ENCODE results near the gene RTP3.
"Not testable (repeated sequence)": the region's sequence is repeated elsewhere in the genome, so short reads cannot be mapped to it uniquely, and the experiment has no call there.

The RTP3 gene

GRCh38 chr3:46519952-46520351, 22.2 kb downstream of the RTP3 start:
- DNase-seq (ENCODE audit: low read depth) = no peak

GRCh38 chr3:46520531-46520930, 22.8 kb downstream of the RTP3 start:
- no peak for DNase-seq (ENCODE audit: low read depth)

GRCh38 chr3:46521096-46521495, 23.3 kb downstream of the RTP3 start:
- DNase-seq (ENCODE audit: low read depth) = no peak

- DNase-seq (ENCODE audit: low read depth) = not testable (repeated sequence)
Measured at GRCh38 chr3:46522201-46522600, 24.4 kb downstream of the RTP3 start.

GRCh38 chr3:46523556-46523955, 25.8 kb downstream of the RTP3 start:
- DNase-seq (ENCODE audit: low read depth) = no peak

GRCh38 chr3:46524008-46524407, 26.2 kb downstream of the RTP3 start:
- no peak for DNase-seq (ENCODE audit: low read depth)

GRCh38 chr3:46524832-46525231, 27.1 kb downstream of the RTP3 start:
- DNase-seq (ENCODE audit: low read depth) = no peak

- no peak for DNase-seq (ENCODE audit: low read depth)
Measured at GRCh38 chr3:46527239-46527638, 29.5 kb downstream of the RTP3 start.

- no peak for DNase-seq (ENCODE audit: low read depth)
Measured at GRCh38 chr3:46533091-46533490, 35.3 kb downstream of the RTP3 start.

GRCh38 chr3:46535746-46536145, 38.0 kb downstream of the RTP3 start:
- DNase-seq (ENCODE audit: low read depth) = no peak

- no peak for DNase-seq (ENCODE audit: low read depth)
Measured at GRCh38 chr3:46536758-46537157, 39.0 kb downstream of the RTP3 start.

GRCh38 chr3:46537316-46537715, 39.5 kb downstream of the RTP3 start:
- no peak for DNase-seq (ENCODE audit: low read depth)

- no peak for DNase-seq (ENCODE audit: low read depth)
Measured at GRCh38 chr3:46537779-46538178, 40.0 kb downstream of the RTP3 start.

- DNase-seq (ENCODE audit: low read depth) = not testable (repeated sequence)
Measured at GRCh38 chr3:46538425-46538802, 40.6 kb downstream of the RTP3 start.

- no peak for DNase-seq (ENCODE audit: low read depth)
Measured at GRCh38 chr3:46538803-46539442, 41.1 kb downstream of the RTP3 start.

- no peak for DNase-seq (ENCODE audit: low read depth)
Measured at GRCh38 chr3:46539443-46540005, 41.7 kb downstream of the RTP3 start.

GRCh38 chr3:46540550-46540949, 42.8 kb downstream of the RTP3 start:
- no peak for DNase-seq (ENCODE audit: low read depth)

- no peak for DNase-seq (ENCODE audit: low read depth)
Measured at GRCh38 chr3:46541835-46542234, 44.1 kb downstream of the RTP3 start.

- DNase-seq (ENCODE audit: low read depth) = no peak
Measured at GRCh38 chr3:46542344-46542743, 44.6 kb downstream of the RTP3 start.

GRCh38 chr3:46542801-46543201, 45.0 kb downstream of the RTP3 start:
- DNase-seq (ENCODE audit: low read depth) = no peak

GRCh38 chr3:46544771-46545503, 47.2 kb downstream of the RTP3 start:
- no peak for DNase-seq (ENCODE audit: low read depth)

GRCh38 chr3:46545818-46546630, 48.2 kb downstream of the RTP3 start:
- DNase-seq (ENCODE audit: low read depth) = no peak

Measured in non-pigmented ciliary epithelial cell (primary cell).